K562 (cell line): ENCODE measurements around the gene LAMA5. TPM values are rescaled to one million over a fixed set of nuclear protein-coding genes. Genes with fewer than 3 reads are reported as not detected.
A peak's percentile ranks its signal among the peaks of the same experiment; 100 is the strongest.

Experiments
- ATAC-seq: fragments of 200-7000 bp; cut with Tn5 transposase; 3 replicates; pipeline ENCODE4 v1.9.1; 2020; ENCODE audit warnings: moderate library complexity
- BruUV-seq: library from RNA; stranded (reverse); fragments of 400-500 nt; replicated peaks from 2 replicates; lab custom pipeline; 2021; lab: Mats Ljungman, UMichigan
- CTCF ChIA-PET: fragments of 300-600 bp; formaldehyde crosslinking; extraction: SDS; loops from one replicate; lab custom pipeline; 2021; ENCODE audit warnings: low intra/inter-chr PET ratio; lab: Yijun Ruan, JAX
- POLR2A ChIA-PET: fragments of 300-600, 350-650 bp; sonication (Branson Sonifier 250); formaldehyde crosslinking; extraction: SDS; loops from one replicate; lab custom pipeline; 2021; ENCODE audit warnings: antibody characterized with exemption, inconsistent platforms; lab: Yijun Ruan, JAX
- DNase-seq, 4 experiments: peaks; one replicate each; pipeline versions ENCODE4 v3.0.0 to v3.0.0-alpha.2; 2011 to 2018; ENCODE audit warnings: low spot score in 3 of 4, mixed read lengths in 3 of 4; ENCODE audit errors: extremely low read depth in 1 of 4
- FAIRE-seq: peaks from 2 replicates; lab custom pipeline; 2011; peaks lifted over from hg19 to GRCh38; lab: Jason Lieb, UNC
- H2AFZ ChIP-seq: 2 replicates; pipeline ENCODE4 v1.6.0; 2011; ENCODE audit warnings: low read depth, low read length, control low read depth, inconsistent platforms
- H3K27ac ChIP-seq: fragments of 200-600 bp; 3 replicates; pipeline ENCODE4 v1.8.0; 2011; ENCODE audit warnings: low read depth, mild to moderate bottlenecking, control low read depth, inconsistent platforms, low read length, moderate library complexity, mixed read lengths; ENCODE audit errors: extremely low read depth
- H3K27me3 ChIP-seq, 2 experiments: fragments of 300-600 bp in 1 of 2; 2 replicates in 1 of 2; 3 replicates in 1 of 2; pipeline versions ENCODE4 v1.6.0 to v1.8.0; 2011; ENCODE audit warnings: inconsistent platforms in 2 of 2, low read length in 2 of 2, mild to moderate bottlenecking in 1 of 2, mixed read lengths in 1 of 2, moderate library complexity in 1 of 2; ENCODE audit not compliant: control insufficient read depth in 2 of 2, insufficient read depth in 2 of 2
- H3K36me3 ChIP-seq: fragments of 300-600 bp; 3 replicates; pipeline ENCODE4 v1.8.0; 2011; ENCODE audit warnings: mild to moderate bottlenecking, low read length, inconsistent platforms; ENCODE audit not compliant: control insufficient read depth, insufficient read depth
- H3K4me1 ChIP-seq, 2 experiments: fragments of 200-600 bp in 1 of 2; replicated peaks in 1 of 2; 2 replicates in 1 of 2; 3 replicates in 1 of 2; pipeline versions ENCODE4 v1.5.1 to v1.8.0; 2011; ENCODE audit warnings: inconsistent platforms in 2 of 2, low read length in 2 of 2, mild to moderate bottlenecking in 1 of 2, mixed read lengths in 1 of 2, moderate library complexity in 1 of 2; ENCODE audit not compliant: control insufficient read depth in 2 of 2, insufficient read depth in 2 of 2
- H3K4me2 ChIP-seq: 2 replicates; pipeline ENCODE4 v1.6.1; 2011; ENCODE audit warnings: low read length, control low read depth, inconsistent platforms, mixed read lengths; ENCODE audit not compliant: insufficient read depth
- H3K4me3 ChIP-seq: fragments of 200-600 bp; sonication (generic), shearing (Covaris generic); 2 replicates; pipeline ENCODE4 v1.5.1; 2016; ENCODE audit warnings: control low read depth, inconsistent platforms
- H3K79me2 ChIP-seq: fragments of 200-600 bp; 3 replicates; pipeline ENCODE4 v1.8.0; 2011; ENCODE audit warnings: low read length, inconsistent platforms; ENCODE audit not compliant: control insufficient read depth, insufficient read depth
- H3K9ac ChIP-seq, 2 experiments: 2 replicates each; pipeline versions ENCODE4 v1.6.0 to v1.6.1; 2011; ENCODE audit warnings: low read depth in 2 of 2, low read length in 2 of 2, control low read depth in 1 of 2, inconsistent platforms in 1 of 2, mild to moderate bottlenecking in 1 of 2, mixed read lengths in 1 of 2; ENCODE audit not compliant: insufficient read depth in 1 of 2
- H3K9me1 ChIP-seq: one replicate; pipeline ENCODE4 v1.6.0; 2011; ENCODE audit warnings: inconsistent platforms, mild to moderate bottlenecking, low read length, moderate library complexity; ENCODE audit not compliant: control insufficient read depth, insufficient read depth
- H3K9me3 ChIP-seq: replicated peaks from 2 replicates; pipeline ENCODE4 v1.5.1; 2011; ENCODE audit warnings: low read depth, low read length, inconsistent platforms; ENCODE audit not compliant: control insufficient read depth, insufficient read depth
- H4K20me1 ChIP-seq: replicated peaks from 2 replicates; pipeline ENCODE4 v1.6.1; 2011; ENCODE audit warnings: low read length, inconsistent platforms, mixed read lengths; ENCODE audit not compliant: control insufficient read depth, insufficient read depth
- ADNP ChIP-seq: fragments of 200-800 bp; sonication (Bioruptor generic); IDR thresholded peaks from 2 replicates; pipeline ENCODE4 v1.6.1; 2016; ENCODE audit warnings: missing genetic modification characterization, missing compliant biosample characterization
- ASH1L ChIP-seq: fragments of 450-650 bp; IDR thresholded peaks from 2 replicates; pipeline ENCODE4 v1.6.1; 2018; ENCODE audit warnings: borderline replicate concordance, mild to moderate bottlenecking, low read depth; ENCODE audit not compliant: partially characterized antibody
- HOXB6 ChIP-seq: fragments of 250-450 bp; sonication (Bioruptor Pico); IDR thresholded peaks from 2 replicates; pipeline ENCODE4 v1.5.1; 2022; ENCODE audit warnings: mild to moderate bottlenecking, borderline replicate concordance
- L3MBTL2 ChIP-seq: fragments of 450-650 bp; IDR thresholded peaks from 2 replicates; pipeline ENCODE4 v1.6.1; 2016; ENCODE audit warnings: mild to moderate bottlenecking, moderate library complexity
- MAFG ChIP-seq: fragments of 450-650 bp; conservative IDR thresholded peaks from 2 replicates; pipeline ENCODE4 v1.6.1; 2016; ENCODE audit warnings: missing genetic modification characterization, missing compliant biosample characterization
- MAX ChIP-seq: sonication (generic); formaldehyde crosslinking; IDR thresholded peaks from 2 replicates; pipeline ENCODE4 v1.9.0; 2022; ENCODE audit warnings: mild to moderate bottlenecking, missing genetic modification reagents
- NR0B1 ChIP-seq: fragments of 450-650 bp; IDR thresholded peaks from one replicate; pipeline ENCODE4 v1.6.1; 2018; ENCODE audit warnings: mild to moderate bottlenecking, moderate library complexity; ENCODE audit not compliant: partially characterized antibody
- PHF20 ChIP-seq: fragments of 450-650 bp; IDR thresholded peaks from 2 replicates; pipeline ENCODE4 v1.6.1; 2018; ENCODE audit not compliant: partially characterized antibody
- RBM14 ChIP-seq: fragments of 200-400 bp; formaldehyde crosslinking; IDR thresholded peaks from 2 replicates; pipeline ENCODE4 v1.6.1; 2018; ENCODE audit warnings: low read depth, mild to moderate bottlenecking, low read length, moderate library complexity, borderline replicate concordance; ENCODE audit not compliant: insufficient read depth
- SMARCA4 ChIP-seq: fragments of 450-650 bp; IDR thresholded peaks from 2 replicates; pipeline ENCODE4 v1.6.1; 2016
- SRSF1 ChIP-seq: fragments of 200-400 bp; formaldehyde crosslinking; IDR thresholded peaks from 2 replicates; pipeline ENCODE4 v1.6.1; 2017; ENCODE audit warnings: mild to moderate bottlenecking, low read depth, low read length, moderate library complexity
- ZBTB12 ChIP-seq: fragments of 250-450 bp; sonication (Bioruptor Pico); IDR thresholded peaks from 2 replicates; pipeline ENCODE4 v1.4.0; 2020
- ZNF589 ChIP-seq: fragments of 200-800 bp; sonication (Bioruptor generic); IDR thresholded peaks from 2 replicates; pipeline ENCODE4 v1.6.1; 2016; ENCODE audit warnings: low read depth, missing genetic modification characterization, missing compliant biosample characterization
- ZNF75A ChIP-seq: fragments of 450-650 bp; formaldehyde crosslinking; IDR thresholded peaks from 2 replicates; pipeline ENCODE4 v1.4.0; 2020; ENCODE audit warnings: mild to moderate bottlenecking
- WGBS: fragments of 100-300 bp; shearing (Covaris generic); methylation state at CpG from one replicate; pipeline ENCODE4 v1.1.6; 2016; ENCODE audit warnings: low coverage, mixed read lengths; ENCODE audit not compliant: insufficient coverage; ENCODE audit errors: missing lambda C conversion rate; 5-methylcytosine and 5-hydroxymethylcytosine counted together
- in situ Hi-C: fragments of 300-500 bp; cut with MboI; formaldehyde crosslinking; loops from 4 replicates; pipeline ENCODE4 v1.15.0; 2018; ENCODE audit warnings: inconsistent platforms, mixed read lengths
- intact Hi-C: fragments of 100-400 bp; cut with micrococcal nuclease; formaldehyde crosslinking; loops from 2 replicates; pipeline ENCODE4 v1.14.2; 2022
- polyA plus RNA-seq, 8 experiments: library from polyadenylated mRNA; depleted of rRNA in 4 of 8; stranded (reverse) in 5 of 8; unstranded in 3 of 8; fragments of >200 nt; fragmentation: Nextera tagmentation in 2 of 8; fragmentation: Illumina TruSeq in 1 of 8; extraction: Ambion mirVana in 2 of 8; extraction: Trizol in 1 of 8; gene quantifications; 2 replicates each; pipeline versions ENCODE4 v1.2.1 to v1.2.3, GENCODE V29; 2011 to 2014; ENCODE audit warnings: inconsistent platforms in 1 of 8, missing spikeins in 1 of 8
- total RNA-seq, 7 experiments: library from RNA; depleted of rRNA in 6 of 7; stranded (reverse); fragments of >200 nt in 6 of 7; fragmentation: Illumina TruSeq in 2 of 7; extraction: Trizol in 2 of 7; gene quantifications; 2 replicates each; pipeline versions ENCODE4 v1.2.1 to v1.2.3, GENCODE V29; 2011 to 2021; ENCODE audit warnings: low replicate concordance in 1 of 7
- TF ChIP-seq, protein P1 (sequence below): fragments of 450-650 bp; formaldehyde crosslinking; IDR thresholded peaks from 2 replicates; pipeline ENCODE4 v1.4.0; 2022; ENCODE audit warnings: mild to moderate bottlenecking, moderate library complexity

Gene LAMA5
- total and polyA plus RNA-seq, 9 of the 15 experiments (the other 6 are each of a cell fraction or from before 2014, with no cell fraction given): 0.31 to 101 (median 7.8) TPM

- TF ChIP-seq NR0B1: no peak
- peak; percentile 23 for TF ChIP-seq ASH1L
- TF ChIP-seq MAX (CRISPR knock-in tag): no peak
- TF ChIP-seq, protein P1, sequence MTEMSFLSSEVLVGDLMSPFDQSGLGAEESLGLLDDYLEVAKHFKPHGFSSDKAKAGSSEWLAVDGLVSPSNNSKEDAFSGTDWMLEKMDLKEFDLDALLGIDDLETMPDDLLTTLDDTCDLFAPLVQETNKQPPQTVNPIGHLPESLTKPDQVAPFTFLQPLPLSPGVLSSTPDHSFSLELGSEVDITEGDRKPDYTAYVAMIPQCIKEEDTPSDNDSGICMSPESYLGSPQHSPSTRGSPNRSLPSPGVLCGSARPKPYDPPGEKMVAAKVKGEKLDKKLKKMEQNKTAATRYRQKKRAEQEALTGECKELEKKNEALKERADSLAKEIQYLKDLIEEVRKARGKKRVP (CRISPR knock-in tag): no peak
Measured at GRCh38 chr20:62302341-62303061, 64.6 kb downstream of the LAMA5 start, which contains the start of gene ADRM1 (continued).

DNA sequence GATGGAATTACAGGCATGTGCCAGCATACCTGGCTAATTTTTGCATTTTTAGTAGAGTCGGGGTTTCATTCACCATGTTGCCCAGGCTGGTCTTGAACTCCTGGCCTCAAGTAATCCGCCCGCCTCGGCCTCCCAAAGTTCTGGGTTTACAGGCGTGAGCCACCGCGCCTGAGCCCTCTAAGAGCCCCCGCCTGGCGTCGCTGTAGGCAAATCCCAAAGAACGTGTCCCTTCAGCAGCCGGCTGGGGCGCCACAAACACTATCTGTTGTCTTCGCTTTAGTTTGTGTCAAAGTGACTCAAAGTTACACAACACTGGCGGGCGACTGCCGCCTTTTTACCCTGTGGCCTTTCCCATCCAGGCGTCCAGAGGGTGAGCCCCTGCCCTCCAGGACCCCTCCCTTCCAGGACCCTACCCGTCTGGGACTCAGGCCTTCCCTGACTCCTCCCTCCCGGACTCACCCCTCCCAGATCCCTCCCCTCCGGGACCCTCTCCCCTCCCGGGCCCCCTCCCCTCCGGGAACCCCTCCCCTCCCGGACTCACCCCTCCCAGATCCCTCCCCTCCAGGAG is 65.3 kb downstream of the LAMA5 start:
- H3K4me3 ChIP-seq: peak overlapping the region; percentile 71
- ChIA-PET CTCF (interaction anchor here (0.6 to 2.3 kb wide), 5 partner anchors 64 to 314 kb away, joined by 3 to 14 read pairs (median 3); partner anchors contain the start of genes OSBPL2 and RPS21), POLR2A (interaction anchor here (0.6 to 1.5 kb wide), 5 partner anchors 11 to 378 kb away, joined by 3 to 7 read pairs (median 3); no protein-coding TSS in a partner anchor)
- no peaks in the 10 kb centered on the region for H3K9me3 ChIP-seq
- peaks cover 14 to 69% of the 10 kb centered on the region in 2 experiments for H3K4me1 ChIP-seq
- 1% methylated on average over 16 of the region's 24 CpGs for WGBS
- peak; percentile 97 for FAIRE-seq
- intact Hi-C loops (loop anchor here (1.0 to 10.0 kb wide), 6 partner anchors 63 to 317 kb away; partner anchors contain the start of genes LAMA5 and OSBPL2), in situ Hi-C loops (loop anchor here (10.0 kb wide), 2 partner anchors 193 to 313 kb away; no protein-coding TSS in a partner anchor)
- no peaks in the 10 kb centered on the region for H3K27me3 ChIP-seq
- peaks cover 20% of the 10 kb centered on the region for H4K20me1 ChIP-seq
- peak; percentile 87 to 96 (median 88) for DNase-seq
- peak overlapping the region; percentile 89 to 97; a peak in 3 of 4 replicates for H3K9ac ChIP-seq
- peak; percentile 76 for ATAC-seq
- peak overlapping the region; percentile 93 for H3K27ac ChIP-seq
- peak overlapping the region; percentile 88 for H2AFZ ChIP-seq
- peaks cover 35% of the 10 kb centered on the region; the same call in 2 of the 3 replicates for H3K36me3 ChIP-seq
- H3K79me2 ChIP-seq: peaks cover 34% of the 10 kb centered on the region
- peak overlapping the region; percentile 79 for H3K4me2 ChIP-seq
- peaks cover 5% of the 10 kb centered on the region for H3K9me1 ChIP-seq
- BruUV-seq: TSS peak; percentile 55
- TF ChIP-seq ZNF589 (0 out of 2 replicates have a peak, but pooled peaks have one; percentile 36), PHF20 (peak; percentile 28), HOXB6 (CRISPR knock-in tag) (no peak), SRSF1 (no peak), SMARCA4 (peak; percentile 39; the same call in 1 of the 2 replicates), ZNF75A (CRISPR knock-in tag) (no peak), MAFG (tag) (no peak), ADNP (tag) (peak; percentile 98), ZBTB12 (no peak), RBM14 (no peak), L3MBTL2 (peak; percentile 39; the same call in 1 of the 2 replicates)
